GM18907 (cell line): ENCODE measurements around the gene MRPL41.
A peak's percentile ranks its signal among the peaks of the same experiment; 100 is the strongest.
"Not testable (repeated sequence)": the region's sequence is repeated elsewhere in the genome, so short reads cannot be mapped to it uniquely, and the experiment has no call there.

Experiments used
- ATAC-seq: cut with Tn5 transposase; IDR thresholded peaks from one replicate; pipeline ENCODE4 v1.9.1; 2021; ENCODE audit warnings: mild to moderate bottlenecking, moderate library complexity; ENCODE audit not compliant: unreplicated experiment

MRPL41 gene

DNA sequence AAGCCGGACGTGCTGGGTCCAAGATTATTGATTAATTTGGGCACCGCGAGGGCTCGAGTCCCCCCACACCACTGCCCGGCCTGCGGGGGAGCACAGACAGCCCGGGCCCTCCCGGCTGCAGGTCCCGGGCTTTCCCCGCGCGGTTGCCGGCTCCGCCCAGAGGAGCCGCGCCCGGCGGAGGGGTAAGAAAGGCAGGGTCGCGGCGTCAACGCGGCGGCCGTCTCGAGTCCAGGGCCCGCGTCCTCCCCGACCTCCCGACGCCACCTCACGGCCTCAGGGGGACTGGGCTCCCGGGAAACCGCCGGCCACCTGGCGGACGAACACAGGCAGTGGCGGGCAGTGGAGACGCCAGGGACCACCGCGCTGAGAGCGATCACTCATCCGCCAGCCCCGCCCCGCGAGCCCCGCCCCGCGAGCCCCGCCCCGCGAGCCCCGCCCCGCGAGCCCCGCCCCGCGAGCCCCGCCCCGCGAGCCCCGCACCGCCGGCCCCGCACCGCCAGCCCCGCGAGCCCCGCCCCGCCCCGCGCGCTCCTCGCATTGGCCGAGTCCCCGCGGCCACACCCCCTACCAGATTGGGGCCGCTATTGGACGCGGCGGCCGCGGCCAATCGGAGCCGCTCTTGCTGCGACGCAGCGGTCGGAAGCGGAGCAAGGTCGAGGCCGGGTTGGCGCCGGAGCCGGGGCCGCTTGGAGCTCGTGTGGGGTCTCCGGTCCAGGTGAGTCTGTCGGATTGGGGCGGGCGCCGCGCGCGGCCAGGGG is at the start of gene MRPL41:
MRPL41 (plus strand) TSS at position 616 of the 758 bp plus-strand sequence. CDS start 203 bp downstream, outside the sequence.
- peak; percentile 75 for ATAC-seq

DNA sequence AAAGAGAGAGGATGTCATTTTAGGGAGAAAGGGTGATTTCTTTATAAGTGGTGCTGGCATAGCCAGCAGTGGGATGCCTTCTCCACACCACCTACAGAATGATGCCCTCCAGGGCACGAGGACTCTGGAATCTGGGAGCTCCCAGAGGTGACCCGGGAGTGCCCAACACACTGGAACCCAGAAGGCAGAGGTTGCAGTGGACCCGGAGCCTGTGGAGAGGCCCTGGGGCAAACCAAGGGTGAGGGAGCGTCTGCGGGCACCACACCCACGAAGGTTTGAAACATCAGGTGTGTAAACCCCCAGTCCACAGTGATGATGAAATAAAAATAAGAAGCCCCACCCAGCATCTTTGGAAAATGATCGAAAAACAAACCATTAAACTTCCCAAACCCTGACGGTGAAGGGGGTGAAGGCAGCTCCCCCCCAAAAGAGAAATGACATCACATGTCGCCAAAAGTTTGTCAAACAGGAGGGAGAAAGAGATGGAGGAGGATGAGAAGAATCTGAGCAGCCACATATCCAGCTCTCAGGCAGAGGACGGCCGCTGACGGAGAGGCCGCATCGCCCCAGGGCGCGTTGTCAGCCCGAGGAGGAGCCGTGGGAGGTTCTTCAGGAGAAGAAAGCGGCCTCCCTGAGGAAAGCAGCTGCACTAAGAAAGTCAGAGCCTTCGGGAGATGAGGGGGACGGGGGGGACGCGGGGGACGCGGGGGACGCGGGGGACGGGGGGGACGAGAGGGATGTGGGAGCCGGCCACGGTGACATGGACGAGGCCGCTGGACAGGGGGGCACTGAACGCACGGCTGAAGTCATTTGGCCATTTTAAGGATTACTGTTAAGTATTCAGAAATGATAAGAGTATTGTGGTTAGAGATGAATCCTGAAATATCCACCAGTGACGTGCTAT is 49.4 kb upstream of the MRPL41 start:
- no peak for ATAC-seq

DNA sequence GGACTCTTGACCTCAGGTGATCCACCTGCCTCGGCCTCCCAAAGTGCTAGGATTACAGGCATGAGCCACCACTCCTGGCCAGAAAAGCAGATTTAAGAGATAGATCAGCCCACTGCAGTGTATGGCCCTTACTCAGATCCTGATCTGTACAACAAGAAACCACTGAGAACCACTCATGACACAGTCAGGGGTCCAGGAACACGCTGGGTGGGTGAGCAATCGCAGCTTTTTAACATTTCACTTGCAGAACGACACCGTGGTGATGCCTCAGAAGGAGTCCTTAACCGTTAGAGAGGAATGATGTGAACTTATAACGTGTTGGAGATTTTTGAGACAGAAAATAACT is 47.3 kb upstream of the MRPL41 start:
- ATAC-seq, result no peak

DNA sequence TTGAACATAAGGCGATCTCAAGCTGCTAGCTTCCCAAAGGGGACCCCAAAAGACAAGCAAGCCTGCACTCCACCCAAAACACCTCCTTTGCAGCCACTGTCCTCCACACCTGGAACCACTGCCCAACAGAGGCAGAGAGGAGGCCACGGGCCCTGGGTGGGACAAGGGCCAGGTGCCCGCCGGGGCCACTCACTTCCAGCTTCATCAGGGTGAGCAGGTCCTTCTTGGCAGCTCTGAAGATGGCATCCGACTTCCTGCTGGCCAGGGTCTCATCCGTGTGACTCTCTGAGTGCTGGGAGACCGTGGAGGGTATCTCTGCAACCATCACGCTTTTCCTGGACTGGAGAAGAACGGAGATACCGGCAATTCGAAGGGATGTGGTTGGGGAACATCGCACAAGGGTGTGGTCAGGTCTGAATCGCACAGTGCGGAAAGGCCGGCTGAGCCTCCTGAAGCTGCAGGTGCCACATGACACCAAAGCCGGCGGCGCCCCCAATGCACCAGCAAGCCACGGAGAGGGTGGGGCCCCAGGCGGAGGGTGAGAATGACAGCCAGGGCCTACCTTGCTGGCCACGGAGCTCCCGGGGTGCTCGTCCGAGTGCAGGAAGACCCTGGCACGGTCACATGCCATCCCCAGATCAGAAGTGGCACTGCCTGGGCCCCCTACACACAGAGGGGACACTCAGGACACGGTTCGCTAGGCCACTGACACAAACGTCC is 46.1 kb upstream of the MRPL41 start:
- no peak for ATAC-seq

DNA sequence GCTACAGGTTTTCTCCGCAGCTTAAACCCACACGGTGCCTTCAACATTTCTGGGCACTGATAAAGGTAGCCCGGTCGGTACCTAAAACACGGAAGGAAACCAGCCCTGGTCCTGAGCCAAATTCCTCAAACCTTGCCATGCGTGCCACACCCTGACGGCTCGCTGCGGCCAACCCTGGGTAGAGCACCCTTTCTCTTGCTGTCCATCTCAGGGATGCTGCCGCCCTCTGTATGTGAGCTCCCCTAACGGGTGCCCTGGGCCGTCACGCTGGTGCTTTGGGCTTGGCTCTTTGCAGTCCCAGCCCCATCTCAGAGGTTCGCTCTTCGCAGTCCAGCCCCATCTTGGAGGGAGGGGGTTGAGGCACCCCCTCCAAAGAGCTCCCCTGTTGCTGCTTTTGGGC is 45.4 kb upstream of the MRPL41 start:
- no peak for ATAC-seq

DNA sequence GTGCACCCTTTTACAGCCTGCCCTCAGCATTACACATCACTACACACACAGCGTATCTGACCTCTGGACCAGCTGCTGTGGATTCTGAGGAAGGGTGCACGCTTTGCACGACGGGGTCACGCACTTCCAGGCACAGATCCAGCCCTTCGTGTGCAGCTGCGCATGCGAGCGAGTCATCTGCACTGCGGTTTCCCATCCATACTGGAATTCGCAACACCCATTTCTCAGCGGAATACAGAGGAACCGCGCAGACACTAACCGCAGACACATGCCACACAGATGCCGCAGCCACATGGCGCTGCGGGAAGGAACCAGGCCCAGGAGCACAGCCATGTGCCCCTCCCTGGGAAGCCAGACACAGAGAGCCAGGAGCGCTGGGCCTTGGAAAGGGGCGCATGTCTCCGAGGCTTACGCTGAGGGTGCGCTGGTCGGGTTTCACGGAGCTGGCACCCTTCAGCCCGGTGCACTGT is 44.9 kb upstream of the MRPL41 start:
- ATAC-seq, result no peak

DNA sequence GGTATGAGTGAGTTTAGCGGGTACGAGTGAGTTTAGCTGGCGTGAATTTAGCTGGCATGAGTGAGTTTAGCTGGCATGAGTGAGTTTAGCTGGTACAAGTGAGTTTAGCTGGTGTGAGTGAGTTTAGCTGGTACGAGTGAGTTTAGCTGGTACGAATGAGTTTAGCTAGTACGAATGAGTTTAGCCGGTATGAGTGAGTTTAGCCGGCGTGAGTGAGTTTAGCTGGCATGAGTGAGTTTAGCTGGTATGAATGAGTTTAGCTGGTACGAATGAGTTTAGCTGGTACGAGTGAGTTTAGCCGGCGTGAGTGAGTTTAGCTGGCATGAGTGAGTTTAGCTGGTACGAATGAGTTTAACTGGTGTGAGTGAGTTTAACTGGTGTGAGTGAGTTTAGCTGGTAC is 42.5 kb upstream of the MRPL41 start:
- ATAC-seq, result no peak

DNA sequence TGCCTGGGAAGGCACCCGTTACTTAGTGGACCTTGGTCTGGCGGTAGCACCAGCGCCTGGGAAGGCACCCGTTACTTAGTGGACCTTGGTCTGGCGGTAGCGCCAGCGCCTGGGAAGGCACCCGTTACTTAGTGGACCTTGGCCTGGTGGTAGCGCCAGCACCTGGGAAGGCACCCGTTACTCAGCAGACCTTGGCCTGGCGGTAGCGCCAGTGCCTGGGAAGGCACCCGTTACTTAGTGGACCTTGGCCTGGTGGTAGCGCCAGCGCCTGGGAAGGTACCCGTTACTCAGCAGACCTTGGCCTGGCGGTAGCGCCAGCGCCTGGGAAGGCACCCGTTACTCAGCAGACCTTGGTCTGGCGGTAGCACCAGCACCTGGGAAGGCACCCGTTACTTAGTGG is 40.6 kb upstream of the MRPL41 start:
- not testable (repeated sequence) for ATAC-seq

DNA sequence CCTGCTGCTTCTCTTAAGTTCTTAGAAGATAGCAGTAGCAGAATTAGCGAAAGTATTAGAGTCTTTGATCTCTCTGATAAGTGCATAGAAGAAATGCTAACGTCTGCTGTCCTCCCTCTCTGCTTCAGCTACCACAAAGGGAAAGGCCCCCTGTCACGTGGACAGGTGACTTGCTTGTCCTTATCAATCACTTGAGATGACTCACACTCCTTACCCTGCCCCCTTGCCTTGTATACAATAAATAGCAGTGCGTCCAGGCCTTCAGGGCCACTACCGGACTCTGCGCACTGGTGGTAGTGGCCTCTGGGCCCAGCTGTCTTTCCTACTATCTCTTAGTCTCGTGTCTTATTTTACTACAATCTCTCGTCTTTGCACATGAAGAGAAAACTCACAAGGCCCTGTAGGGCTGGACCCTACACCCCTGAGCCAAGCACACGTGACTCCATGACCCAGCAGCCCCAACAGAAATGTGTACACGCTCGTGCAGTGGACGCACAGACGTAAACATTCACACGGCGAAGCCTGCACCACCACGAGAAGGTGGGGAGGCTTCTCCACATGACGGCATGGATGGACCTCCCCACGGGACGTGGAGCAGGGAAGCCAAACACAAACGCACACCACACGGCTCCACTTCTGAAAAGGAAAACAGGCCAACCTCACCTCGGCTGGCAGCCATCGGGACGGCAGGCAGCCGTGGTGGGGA is 39.8 kb upstream of the MRPL41 start:
- no peak for ATAC-seq

DNA sequence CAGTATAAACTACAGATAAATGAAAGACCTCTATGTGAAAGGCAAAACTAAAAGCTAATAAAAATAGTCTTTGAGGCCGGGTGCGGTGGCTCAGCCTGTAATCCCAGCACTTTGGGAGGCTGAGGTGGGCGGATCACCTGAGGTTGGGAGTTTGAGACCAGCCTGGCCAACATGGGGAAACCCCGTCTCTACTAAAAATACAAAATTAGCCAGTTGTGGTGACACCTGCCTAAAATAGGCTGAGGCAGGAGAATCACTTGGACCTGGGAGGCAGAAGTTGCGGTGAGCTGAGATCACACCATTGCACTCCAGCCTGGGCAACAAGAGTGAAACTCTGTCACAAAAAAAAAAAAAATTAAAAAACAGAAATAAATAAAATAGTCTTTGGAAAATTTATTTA is 38.5 kb upstream of the MRPL41 start:
- ATAC-seq, result not testable (repeated sequence)

DNA sequence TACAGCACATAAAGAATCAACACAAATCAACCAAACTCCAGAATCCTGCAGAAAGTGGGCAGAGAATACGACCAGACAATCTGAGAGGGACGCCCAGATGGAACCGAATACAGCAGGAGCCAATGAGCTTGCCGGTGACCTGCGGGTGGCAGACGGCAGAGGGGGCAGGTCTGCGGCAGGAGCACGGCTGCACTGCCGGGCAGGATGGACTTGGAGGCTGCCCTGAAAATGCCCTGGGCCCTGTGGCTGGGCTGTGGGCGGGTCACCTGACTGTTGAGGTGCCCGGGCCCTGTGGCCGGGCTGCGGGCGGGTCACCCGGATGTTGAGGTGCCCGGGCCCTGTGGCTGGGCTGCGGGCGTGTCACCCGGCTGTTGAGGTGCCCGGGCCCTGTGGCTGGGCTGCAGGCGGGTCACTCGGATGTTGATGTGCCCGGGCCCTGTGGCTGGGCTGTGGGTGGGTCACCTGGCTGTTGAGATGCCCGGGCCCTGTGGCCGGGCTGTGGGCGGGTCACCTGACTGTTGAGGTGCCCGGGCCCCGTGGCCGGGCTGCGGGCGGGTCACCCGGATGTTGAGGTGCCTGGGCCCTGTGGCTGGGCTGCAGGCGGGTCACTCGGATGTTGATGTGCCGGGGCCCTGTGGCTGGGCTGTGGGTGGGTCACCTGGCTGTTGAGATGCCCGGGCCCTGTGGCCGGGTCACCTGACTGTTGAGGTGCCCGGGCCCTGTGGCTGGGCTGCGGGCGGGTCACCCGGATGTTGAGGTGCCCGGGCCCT is 37.7 kb upstream of the MRPL41 start:
- not testable (repeated sequence) for ATAC-seq

DNA sequence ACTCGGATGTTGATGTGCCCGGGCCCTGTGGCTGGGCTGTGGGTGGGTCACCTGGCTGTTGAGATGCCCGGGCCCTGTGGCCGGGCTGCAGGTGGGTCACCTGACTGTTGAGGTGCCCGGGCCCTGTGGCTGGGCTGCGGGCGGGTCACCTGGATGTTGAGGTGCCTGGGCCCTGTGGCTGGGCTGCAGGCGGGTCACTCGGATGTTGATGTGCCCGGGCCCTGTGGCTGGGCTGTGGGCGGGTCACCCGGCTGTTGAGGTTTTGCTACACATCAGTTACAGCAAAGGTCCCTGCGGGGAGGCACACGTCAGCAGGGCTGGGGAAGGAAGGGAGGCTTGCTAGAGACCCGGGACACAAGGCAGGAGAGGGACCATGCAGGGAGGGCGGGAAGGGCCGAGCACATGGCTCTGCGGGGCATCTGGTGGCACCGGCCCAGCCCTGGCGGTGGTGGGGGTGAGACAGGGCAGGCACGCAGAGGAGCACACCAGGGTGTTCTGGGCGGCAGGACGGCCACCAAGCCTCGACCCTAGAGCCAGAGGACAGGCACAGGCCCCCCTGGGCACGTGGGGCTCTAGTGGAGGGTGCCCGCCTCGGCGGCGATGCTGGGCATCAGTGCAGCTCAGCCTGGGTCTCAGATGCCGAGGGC is 36.9 kb upstream of the MRPL41 start:
- no peak for ATAC-seq

DNA sequence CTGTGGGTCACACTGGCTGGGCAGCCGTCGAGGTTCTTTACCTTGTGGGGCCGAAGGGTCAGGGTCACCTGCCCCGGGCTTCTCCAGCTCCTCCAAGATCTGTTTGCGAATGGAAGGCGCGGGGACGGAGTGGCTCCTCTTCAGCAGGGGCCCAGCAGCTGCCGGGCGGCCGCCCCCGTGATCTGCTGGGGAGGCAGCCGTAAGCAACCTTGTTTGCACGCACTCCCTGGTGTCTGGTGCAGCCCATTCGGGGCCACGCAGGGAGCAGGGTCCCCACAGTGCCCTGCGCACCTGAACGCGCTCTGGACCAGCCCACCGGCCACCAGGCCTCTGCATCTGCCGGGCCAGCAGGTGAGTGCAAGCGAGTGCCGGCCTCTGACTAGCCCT is 36.3 kb upstream of the MRPL41 start:
- no peak for ATAC-seq

DNA sequence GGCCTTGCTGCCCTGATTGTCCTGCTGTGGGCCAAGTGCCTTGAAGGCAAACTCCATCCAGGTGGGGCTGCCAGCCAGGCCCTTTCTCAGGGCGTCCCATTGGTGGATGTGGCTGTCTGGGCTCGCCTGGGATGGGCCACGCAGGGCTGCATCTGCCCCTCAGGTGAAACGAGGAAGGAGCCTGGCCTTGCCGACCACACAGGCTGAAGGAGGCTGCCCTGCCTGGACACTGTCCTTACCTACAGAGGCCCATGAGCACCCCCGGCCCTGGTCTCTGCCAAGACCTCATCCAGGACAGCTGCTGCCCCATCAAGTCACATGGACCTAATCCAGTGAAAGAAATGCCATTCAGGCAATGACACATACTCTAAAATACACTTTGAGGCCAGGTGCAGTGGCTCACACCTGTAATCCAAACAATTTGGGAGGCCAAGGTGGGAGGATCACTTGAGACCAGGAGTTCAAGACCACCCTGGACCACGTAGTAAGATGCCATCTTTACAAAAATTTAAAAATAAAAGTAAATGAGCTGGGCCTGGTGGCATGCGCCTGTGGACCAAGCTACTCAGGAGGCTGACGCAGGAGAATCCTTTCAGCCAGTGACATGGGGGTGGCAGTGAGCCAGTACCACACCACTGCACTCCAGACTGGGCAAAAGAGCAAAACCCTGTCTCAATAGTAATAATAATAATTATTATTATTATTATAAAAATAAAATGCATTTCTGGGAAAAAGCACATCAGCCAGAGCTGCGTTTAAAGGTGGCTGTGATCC is 35.3 kb upstream of the MRPL41 start:
- ATAC-seq, result no peak

DNA sequence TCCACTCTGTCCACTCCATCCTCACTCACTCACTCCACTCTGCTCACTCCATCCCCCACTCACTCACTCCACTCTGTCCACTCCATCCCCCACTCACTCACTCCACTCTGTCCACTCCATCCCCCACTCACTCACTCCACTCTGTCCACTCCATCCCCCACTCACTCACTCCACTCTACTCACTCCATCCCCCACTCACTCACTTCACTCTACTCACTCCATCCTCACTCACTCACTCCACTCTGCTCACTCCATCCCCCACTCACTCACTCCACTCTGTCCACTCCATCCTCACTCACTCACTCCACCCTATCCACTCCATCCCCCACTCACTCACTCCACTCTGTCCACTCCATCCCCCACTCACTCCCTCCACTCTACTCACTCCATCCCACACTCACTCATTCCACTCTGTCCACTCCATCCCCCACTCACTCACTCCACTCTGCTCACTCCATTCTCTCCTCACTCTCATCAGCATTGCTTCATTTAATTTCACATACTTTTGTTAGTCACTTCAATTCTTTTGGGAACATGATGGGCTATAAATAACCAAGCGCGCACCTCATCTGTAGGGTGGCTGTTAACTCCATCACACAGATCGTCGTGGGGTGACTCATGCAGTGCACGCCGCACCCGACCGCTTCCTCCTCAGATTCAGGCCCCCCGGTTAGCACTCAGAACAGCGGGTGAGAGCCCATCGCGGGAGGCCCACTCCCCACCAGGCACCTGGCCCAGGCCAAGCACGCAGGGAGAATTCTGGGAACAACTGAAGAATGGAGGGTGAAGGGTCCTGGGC is 32.8 kb upstream of the MRPL41 start:
- ATAC-seq, result not testable (repeated sequence)

DNA sequence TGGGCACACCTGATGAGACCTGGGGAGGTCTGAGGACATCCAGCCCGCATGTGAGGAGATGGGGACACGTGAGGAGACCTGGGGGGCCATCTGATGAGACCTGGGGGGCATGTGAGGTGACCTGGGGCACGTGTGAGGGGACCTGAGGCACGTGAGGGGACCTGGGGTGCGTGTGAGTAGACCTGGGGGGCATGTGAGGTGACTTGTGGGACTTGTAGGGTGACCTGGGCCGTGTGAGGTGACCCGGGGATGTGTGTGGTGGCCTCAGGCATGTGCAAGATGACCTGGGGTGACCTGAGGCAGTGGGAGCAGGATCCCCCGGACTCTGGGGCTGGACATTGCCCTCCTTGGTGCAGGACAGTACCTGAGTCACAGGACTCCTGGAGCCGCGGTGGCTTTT is 32.1 kb upstream of the MRPL41 start:
- no peak for ATAC-seq

DNA sequence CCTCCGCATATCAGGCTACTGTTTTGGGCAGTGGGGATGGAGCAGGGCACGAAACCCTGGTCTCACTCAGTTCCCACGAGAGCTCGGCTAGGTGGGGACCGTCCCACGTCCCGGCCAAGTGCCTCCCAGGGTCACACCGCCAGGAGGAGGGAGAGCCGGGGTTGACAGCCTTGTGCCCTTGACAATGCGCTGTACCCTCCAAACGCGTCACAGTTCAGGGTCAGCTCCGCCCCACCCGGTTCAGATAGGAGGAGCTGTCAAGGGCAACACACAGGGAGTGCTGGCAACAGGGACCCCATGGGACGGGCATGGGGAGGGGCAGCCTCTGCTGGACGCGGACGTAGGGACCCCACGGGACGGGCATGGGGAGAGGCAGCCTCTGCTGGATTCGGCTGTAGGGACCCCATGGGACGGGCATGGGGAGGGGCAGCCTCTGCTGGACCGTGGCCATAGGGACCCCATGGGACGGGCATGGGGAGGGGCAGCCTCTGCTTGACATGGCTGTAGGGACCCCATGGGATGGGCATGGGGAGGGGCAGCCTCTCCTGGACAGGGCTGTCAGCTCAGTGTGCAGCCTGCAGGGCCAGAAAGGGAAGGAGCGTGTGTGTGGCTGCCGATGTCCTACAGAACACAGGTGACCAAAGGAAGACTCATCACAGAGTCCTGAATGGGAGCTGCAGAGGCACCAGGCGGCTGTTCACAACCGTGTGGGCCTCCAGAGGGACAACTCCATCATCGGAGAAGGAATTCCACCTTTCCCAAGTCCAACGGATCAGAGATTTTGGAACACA is 30.9 kb upstream of the MRPL41 start:
- ATAC-seq, result no peak
